Tibial nerve (tissue), 4 donors: ENCODE results near the gene PARD6G. TPM values are rescaled to one million over a fixed set of nuclear protein-coding genes. Genes with fewer than 3 reads are reported as not detected.

Experiments
- DNase-seq, 2 donors: peaks; one replicate each; pipeline ENCODE4 v3.0.0-alpha.2; 2019; ENCODE audit warnings: low spot score in 2 of 2
- H3K27ac ChIP-seq, 4 donors: fragments of 200-600 bp; sonication (generic) in 3 of 4; one replicate each; pipeline ENCODE4 v1.5.1; 2017 to 2019; ENCODE audit warnings: mild to moderate bottlenecking in 1 of 4
- H3K27me3 ChIP-seq, 2 donors: fragments of 200-600 bp; sonication (generic) in 1 of 2; one replicate each; pipeline versions ENCODE4 v1.5.1 to v1.6.0; 2017 to 2019
- H3K36me3 ChIP-seq, 3 donors: fragments of 200-600 bp; sonication (generic); one replicate each; pipeline ENCODE4 v1.5.1; 2018 to 2019
- H3K4me1 ChIP-seq, 4 donors: fragments of 200-600 bp; sonication (generic) in 3 of 4; one replicate each; pipeline ENCODE4 v1.5.1; 2017 to 2019
- H3K4me3 ChIP-seq, 4 donors: fragments of 200-600 bp; sonication (generic) in 3 of 4; one replicate each; pipeline ENCODE4 v1.5.1; 2017 to 2019; ENCODE audit warnings: mild to moderate bottlenecking in 1 of 4, moderate library complexity in 1 of 4
- H3K9me3 ChIP-seq, 4 donors: fragments of 200-600 bp; sonication (generic) in 3 of 4; one replicate each; pipeline ENCODE4 v1.5.1; 2017 to 2019
- CTCF ChIP-seq, 5 experiments: fragments of 200-600 bp in 3 of 5; fragments of 450-650 bp in 2 of 5; sonication (generic) in 3 of 5; IDR thresholded peaks; one replicate each; pipeline ENCODE4 v1.5.1; 2016 to 2019; ENCODE audit warnings: antibody characterized with exemption in 5 of 5, mild to moderate bottlenecking in 3 of 5, moderate library complexity in 2 of 5
- EP300 ChIP-seq, 2 donors: sonication (generic); formaldehyde crosslinking; IDR thresholded peaks; one replicate each; pipeline ENCODE4 v1.6.1; 2017; ENCODE audit warnings: antibody characterized with exemption in 2 of 2, mild to moderate bottlenecking in 1 of 2
- POLR2A ChIP-seq, 2 donors: fragments of 450-650 bp; IDR thresholded peaks; one replicate each; pipeline ENCODE4 v1.6.1; 2017; ENCODE audit warnings: antibody characterized with exemption in 2 of 2, mild to moderate bottlenecking in 2 of 2, moderate library complexity in 2 of 2
- WGBS, 2 donors: methylation state at CpG; one replicate each; pipeline ENCODE4 v1.1.5; 2018; 5-methylcytosine and 5-hydroxymethylcytosine counted together
- total RNA-seq, 4 donors: library from RNA; depleted of rRNA; stranded (reverse); fragments of >200 nt; gene quantifications; one replicate each; pipeline ENCODE4 v1.1.0, GENCODE V29; 2016

PARD6G gene
- total RNA-seq, 4 donors from 2014 or later, result 10.2 to 10.7 (median 10.4) TPM

- Histone ChIP-seq H3K4me1 (peaks cover 0 to 17% (median 0%) of the 10 kb centered on the region in 4 donors), H3K27ac (no peak overlapping the region), H3K27me3 (no peaks in the 10 kb centered on the region), H3K36me3 (no peaks in the 10 kb centered on the region), H3K4me3 (no peak overlapping the region), H3K9me3 (no peaks in the 10 kb centered on the region)
- 87 to 92% methylated on average over 8 to 11 of the region's 11 CpGs for WGBS, 2 donors
- DNase-seq, result no peak
- TF ChIP-seq POLR2A (IDR thresholded peaks at IDR 0.05) (no peak), CTCF (IDR thresholded peaks at IDR 0.05) (no peak), EP300 (IDR thresholded peaks at IDR 0.05) (no peak)
These were observed 54.5 kb downstream of the PARD6G start for GRCh38 chr18:80192653-80193385.

GRCh38 chr18:80191907-80192652 lies 55.2 kb downstream of the PARD6G start:
- Histone ChIP-seq H3K36me3 (no peaks in the 10 kb centered on the region), H3K27me3 (no peaks in the 10 kb centered on the region), H3K9me3 (no peaks in the 10 kb centered on the region), H3K4me3 (no peak overlapping the region), H3K27ac (no peak overlapping the region), H3K4me1 (peaks cover 0 to 9% (median 0%) of the 10 kb centered on the region in 4 donors)
- TF ChIP-seq EP300 (IDR thresholded peaks at IDR 0.05), result no peak
- TF ChIP-seq CTCF (IDR thresholded peaks at IDR 0.05), result no peak
- no peak for TF ChIP-seq POLR2A (IDR thresholded peaks at IDR 0.05)
- no peak for DNase-seq
- 91 to 93% methylated on average over 19 of the region's 19 CpGs for WGBS, 2 donors

GRCh38 chr18:80191264-80191663 lies 56.0 kb downstream of the PARD6G start:
- Histone ChIP-seq H3K36me3 (no peaks in the 10 kb centered on the region), H3K27ac (no peak overlapping the region), H3K4me3 (no peak overlapping the region), H3K27me3 (no peaks in the 10 kb centered on the region), H3K9me3 (no peaks in the 10 kb centered on the region), H3K4me1 (peaks cover 0 to 3% (median 0%) of the 10 kb centered on the region in 4 donors)
- WGBS, 2 donors, result 87% methylated on average over 5 of the region's 5 CpGs
- no peak for TF ChIP-seq EP300 (IDR thresholded peaks at IDR 0.05)
- no peak for TF ChIP-seq CTCF (IDR thresholded peaks at IDR 0.05)
- no peak for TF ChIP-seq POLR2A (IDR thresholded peaks at IDR 0.05)
- DNase-seq, result no peak

GRCh38 chr18:80190311-80190710 lies 57.0 kb downstream of the PARD6G start:
- 82 to 83% methylated on average over 5 of the region's 5 CpGs for WGBS, 2 donors
- H3K27ac ChIP-seq, result no peak overlapping the region
- H3K27me3 ChIP-seq, result no peaks in the 10 kb centered on the region
- H3K4me3 ChIP-seq, result no peak overlapping the region
- H3K36me3 ChIP-seq, result no peaks in the 10 kb centered on the region
- H3K4me1 ChIP-seq, result no peaks in the 10 kb centered on the region
- no peak for DNase-seq
- TF ChIP-seq EP300 (IDR thresholded peaks at IDR 0.05), result no peak
- no peak for TF ChIP-seq CTCF (IDR thresholded peaks at IDR 0.05)
- no peak for TF ChIP-seq POLR2A (IDR thresholded peaks at IDR 0.05)
- no peaks in the 10 kb centered on the region for H3K9me3 ChIP-seq

- Histone ChIP-seq H3K27me3 (no peaks in the 10 kb centered on the region), H3K4me1 (no peaks in the 10 kb centered on the region), H3K36me3 (no peaks in the 10 kb centered on the region), H3K4me3 (no peak overlapping the region), H3K27ac (no peak overlapping the region), H3K9me3 (no peaks in the 10 kb centered on the region)
- TF ChIP-seq POLR2A (IDR thresholded peaks at IDR 0.05) (no peak), EP300 (IDR thresholded peaks at IDR 0.05) (no peak), CTCF (IDR thresholded peaks at IDR 0.05) (no peak)
- WGBS, 2 donors, result 86 to 88% methylated on average over 10 of the region's 10 CpGs
- no peak for DNase-seq
These were observed 57.8 kb downstream of the PARD6G start for GRCh38 chr18:80189531-80189865.
